ENCODE results near the gene PDXP.

PDXP gene

GRCh38 chr22:37714634-37715033, 56.1 kb downstream of the PDXP start:
- no peak for TF ChIP-seq ZNF274 (IDR thresholded peaks at IDR 0.05; ENCODE audit: low read depth, low read length)
- no peak for TF ChIP-seq YY1 (IDR thresholded peaks at IDR 0.05; ENCODE audit: insufficient read depth, insufficient read length)
- TF ChIP-seq SUZ12 (IDR thresholded peaks at IDR 0.05; ENCODE audit: extremely low read depth, insufficient read depth, insufficient read length): no peak
- peaks cover 26% of the 10 kb centered on the region for H3K36me3 ChIP-seq (ENCODE audit: insufficient read depth, insufficient read length, low read length)
- DNase-seq (ENCODE audit: low read depth, low spot score): no peak
- H3K9ac ChIP-seq (ENCODE audit: insufficient read length, low read depth): no peak overlapping the region
- no peaks in the 10 kb centered on the region for H3K27me3 ChIP-seq (ENCODE audit: insufficient read depth, insufficient read length)
- H3K4me1 ChIP-seq (ENCODE audit: insufficient read depth, insufficient read length): peaks cover under 1% of the 10 kb centered on the region
- H3K9me3 ChIP-seq (ENCODE audit: insufficient read depth, low read length): no peaks in the 10 kb centered on the region
- no peak overlapping the region for H3K4me3 ChIP-seq (ENCODE audit: insufficient read length, low read depth)

- no peak overlapping the region for H3K4me3 ChIP-seq (ENCODE audit: insufficient read length, low read depth)
- H3K4me1 ChIP-seq (ENCODE audit: insufficient read depth, insufficient read length): no peaks in the 10 kb centered on the region
- TF ChIP-seq YY1 (IDR thresholded peaks at IDR 0.05; ENCODE audit: insufficient read depth, insufficient read length) (no peak), ZNF274 (IDR thresholded peaks at IDR 0.05; ENCODE audit: low read depth, low read length) (no peak), SUZ12 (IDR thresholded peaks at IDR 0.05; ENCODE audit: extremely low read depth, insufficient read depth, insufficient read length) (no peak)
- no peaks in the 10 kb centered on the region for H3K27me3 ChIP-seq (ENCODE audit: insufficient read depth, insufficient read length)
- no peak overlapping the region for H3K9ac ChIP-seq (ENCODE audit: insufficient read length, low read depth)
- no peak for DNase-seq (ENCODE audit: low read depth, low spot score)
- H3K36me3 ChIP-seq (ENCODE audit: insufficient read depth, insufficient read length, low read length): peaks cover 18% of the 10 kb centered on the region
- H3K9me3 ChIP-seq (ENCODE audit: insufficient read depth, low read length): no peaks in the 10 kb centered on the region
Measured at GRCh38 chr22:37715760-37716159, 57.2 kb downstream of the PDXP start.

All from NT2/D1 (cell line).